IMR-90 (cell line): ENCODE results near the gene MINDY3. TPM values are rescaled to one million over a fixed set of nuclear protein-coding genes. Genes with fewer than 3 reads are reported as not detected.

Experiments used
- ATAC-seq: fragments of 200-7000 bp; cut with Tn5 transposase; 2 replicates; pipeline ENCODE4 v1.9.1; 2020; ENCODE audit warnings: low read depth, mild to moderate bottlenecking, moderate library complexity
- BruUV-seq: library from RNA; stranded (reverse); fragments of 400-500 nt; replicated peaks from 2 replicates; lab custom pipeline; 2021; lab: Mats Ljungman, UMichigan
- CTCF ChIA-PET: fragments of 300-600 bp; formaldehyde crosslinking; extraction: SDS; loops from one replicate; lab custom pipeline; 2021; ENCODE audit warnings: antibody characterized with exemption; lab: Yijun Ruan, JAX
- POLR2A ChIA-PET: fragments of 300-600 bp; sonication (Branson Sonifier 250); formaldehyde crosslinking; loops from one replicate; lab custom pipeline; 2022; ENCODE audit warnings: antibody characterized with exemption; ENCODE audit not compliant: unreplicated experiment; lab: Charles Lee
- DNase-seq: peaks from one replicate; pipeline ENCODE4 v3.0.0; 2013
- H2AFZ ChIP-seq: replicated peaks from 2 replicates; pipeline ENCODE3; 2013; ENCODE audit warnings: low read length, mild to moderate bottlenecking; ENCODE audit not compliant: poor library complexity
- H2AK5ac ChIP-seq: 2 replicates; pipeline ENCODE4 v1.6.1; 2013; ENCODE audit warnings: low read depth, low read length, inconsistent platforms
- H2AK9ac ChIP-seq: replicated peaks from 2 replicates; pipeline ENCODE3; 2013; ENCODE audit warnings: mild to moderate bottlenecking, low read depth, low read length, moderate library complexity; ENCODE audit not compliant: poor library complexity
- H2BK120ac ChIP-seq: 2 replicates; pipeline ENCODE4 v1.6.1; 2013; ENCODE audit warnings: low read depth, low read length, inconsistent platforms
- H2BK15ac ChIP-seq: 3 replicates; pipeline ENCODE4 v1.6.1; 2013; ENCODE audit warnings: low read depth, low read length, inconsistent platforms
- H2BK20ac ChIP-seq: 2 replicates; pipeline ENCODE4 v1.6.1; 2013; ENCODE audit warnings: low read depth, mild to moderate bottlenecking, inconsistent platforms, low read length, moderate library complexity
- H2BK5ac ChIP-seq: 2 replicates; pipeline ENCODE4 v1.6.1; 2013; ENCODE audit warnings: mild to moderate bottlenecking, low read depth, low read length, inconsistent platforms; ENCODE audit not compliant: poor library complexity, severe bottlenecking
- H3K14ac ChIP-seq: replicated peaks from 2 replicates; pipeline ENCODE4 v1.6.1; 2013; ENCODE audit warnings: low read depth, low read length, inconsistent platforms
- H3K18ac ChIP-seq: 2 replicates; pipeline ENCODE4 v1.6.1; 2013; ENCODE audit warnings: low read depth, low read length, control low read depth
- H3K23ac ChIP-seq: 2 replicates; pipeline ENCODE4 v1.6.1; 2013; ENCODE audit warnings: low read depth, low read length, inconsistent platforms
- H3K27ac ChIP-seq: 2 replicates; pipeline ENCODE4 v1.5.1; 2013; ENCODE audit warnings: mild to moderate bottlenecking, control low read depth, low read length; ENCODE audit not compliant: insufficient read depth
- H3K27me3 ChIP-seq: 2 replicates; pipeline ENCODE4 v1.6.1; 2013; ENCODE audit warnings: low read length; ENCODE audit not compliant: control insufficient read depth, insufficient read depth
- H3K36me3 ChIP-seq: 2 replicates; pipeline ENCODE4 v1.6.1; 2013; ENCODE audit warnings: low read length, mixed read lengths; ENCODE audit not compliant: control insufficient read depth, insufficient read depth
- H3K4ac ChIP-seq: 2 replicates; pipeline ENCODE4 v1.6.1; 2013; ENCODE audit warnings: low read depth, low read length, inconsistent platforms
- H3K4me1 ChIP-seq: 2 replicates; pipeline ENCODE4 v1.6.1; 2013; ENCODE audit warnings: low read length, mixed read lengths; ENCODE audit not compliant: control insufficient read depth, insufficient read depth
- H3K4me2 ChIP-seq: 2 replicates; pipeline ENCODE4 v1.6.1; 2013; ENCODE audit warnings: low read depth, mild to moderate bottlenecking, control low read depth, low read length, moderate library complexity
- H3K4me3 ChIP-seq: 2 replicates; pipeline ENCODE4 v1.5.1; 2013; ENCODE audit warnings: low read depth, mild to moderate bottlenecking, control low read depth, low read length, moderate library complexity; ENCODE audit not compliant: insufficient read depth
- H3K56ac ChIP-seq: 2 replicates; pipeline ENCODE4 v1.6.1; 2013; ENCODE audit warnings: low read length, inconsistent platforms; ENCODE audit not compliant: insufficient read depth; ENCODE audit errors: extremely low read depth
- H3K79me1 ChIP-seq, 2 experiments: 2 replicates each; pipeline ENCODE4 v1.6.1; 2013; ENCODE audit warnings: low read length in 2 of 2, inconsistent platforms in 1 of 2, low read depth in 1 of 2
- H3K9ac ChIP-seq: 2 replicates; pipeline ENCODE4 v1.6.1; 2013; ENCODE audit warnings: low read depth, low read length, control low read depth
- H3K9me1 ChIP-seq: 2 replicates; pipeline ENCODE4 v1.6.1; 2013; ENCODE audit warnings: low read length, inconsistent platforms; ENCODE audit not compliant: insufficient read depth
- H3K9me3 ChIP-seq: 2 replicates; pipeline ENCODE4 v1.6.1; 2013; ENCODE audit warnings: low read length; ENCODE audit not compliant: control insufficient read depth, insufficient read depth
- H4K20me1 ChIP-seq: 2 replicates; pipeline ENCODE4 v1.6.1; 2013; ENCODE audit warnings: low read length, inconsistent platforms; ENCODE audit not compliant: insufficient read depth
- H4K5ac ChIP-seq: 2 replicates; pipeline ENCODE4 v1.6.1; 2013; ENCODE audit warnings: mild to moderate bottlenecking, low read depth, low read length, control low read depth
- H4K8ac ChIP-seq, 2 experiments: 2 replicates each; pipeline ENCODE4 v1.6.1; 2013; ENCODE audit warnings: low read depth in 2 of 2, low read length in 2 of 2, control low read depth in 1 of 2, inconsistent platforms in 1 of 2
- H4K91ac ChIP-seq: 2 replicates; pipeline ENCODE4 v1.6.1; 2013; ENCODE audit warnings: low read depth, low read length, inconsistent platforms; ENCODE audit not compliant: insufficient read depth
- BHLHE40 ChIP-seq: fragments of 150-350 bp; IDR thresholded peaks from 2 replicates; pipeline ENCODE4 v1.6.1; 2016; ENCODE audit warnings: mild to moderate bottlenecking, low read depth, low read length
- CEBPB ChIP-seq: IDR thresholded peaks from 2 replicates; pipeline ENCODE4 v1.6.1; 2012; ENCODE audit warnings: low read depth, low read length, improper control_type of control experiment
- MAZ ChIP-seq: IDR thresholded peaks from 2 replicates; pipeline ENCODE4 v1.6.1; 2012; ENCODE audit warnings: low read depth, mild to moderate bottlenecking, low read length, improper control_type of control experiment, moderate library complexity, borderline replicate concordance
- MXI1 ChIP-seq: IDR thresholded peaks from 2 replicates; pipeline ENCODE4 v1.6.1; 2012; ENCODE audit warnings: low read depth, mild to moderate bottlenecking, low read length, moderate library complexity, borderline replicate concordance
- NFE2L2 ChIP-seq: fragments of 150-350 bp; IDR thresholded peaks from 2 replicates; pipeline ENCODE4 v1.6.1; 2016; ENCODE audit warnings: low read depth, mild to moderate bottlenecking, low read length
- RAD21 ChIP-seq: IDR thresholded peaks from 2 replicates; pipeline ENCODE4 v1.6.1; 2012; ENCODE audit warnings: low read length, improper control_type of control experiment
- RCOR1 ChIP-seq: IDR thresholded peaks from 2 replicates; pipeline ENCODE4 v1.6.1; 2012; ENCODE audit warnings: mild to moderate bottlenecking, low read length, improper control_type of control experiment; ENCODE audit not compliant: insufficient replicate concordance
- RFX5 ChIP-seq: IDR thresholded peaks from 2 replicates; pipeline ENCODE4 v1.8.0; 2012; ENCODE audit warnings: low read depth, mild to moderate bottlenecking, low read length, moderate library complexity
- SMC3 ChIP-seq: fragments of 150-350 bp; IDR thresholded peaks from 2 replicates; pipeline ENCODE4 v1.6.1; 2016; ENCODE audit warnings: low read depth, mild to moderate bottlenecking, antibody characterized with exemption, low read length, moderate library complexity
- WGBS, 2 experiments: methylation state at CpG; one replicate each; pipeline versions ENCODE4 v1.1.5 to v1.1.7; 2013; ENCODE audit warnings: missing lambda C conversion rate in 2 of 2; ENCODE audit not compliant: insufficient read length in 1 of 2; ENCODE audit errors: extremely low coverage in 2 of 2; 5-methylcytosine and 5-hydroxymethylcytosine counted together
- dilution Hi-C: fragments of 300-500 bp; cut with HindIII; formaldehyde crosslinking; loops from one replicate; pipeline ENCODE4 v1.14.3; 2018; ENCODE audit warnings: low sequenced_read_pairs; ENCODE audit not compliant: unreplicated experiment
- in situ Hi-C: fragments of 300-500 bp; cut with MboI; formaldehyde crosslinking; loops from 3 replicates; pipeline ENCODE4 v1.14.3; 2019; ENCODE audit warnings: low sequenced_read_pairs, inconsistent platforms, mixed read lengths
- intact Hi-C: fragments of 100-400 bp; cut with micrococcal nuclease; formaldehyde crosslinking; loops from 2 replicates; pipeline ENCODE4 v1.10.0; 2022
- polyA plus RNA-seq, 3 experiments: library from polyadenylated mRNA; depleted of rRNA; stranded (reverse); fragments of >200 nt; gene quantifications; 2 replicates each; pipeline ENCODE4 v1.2.3, GENCODE V29; 2012; ENCODE audit warnings: low replicate concordance in 1 of 3
- total RNA-seq: library from RNA; depleted of rRNA; stranded (reverse); fragments of >200 nt; gene quantifications from 2 replicates; pipeline ENCODE4 v1.2.3, GENCODE V29; 2012
- TF ChIP-seq, protein P1 (sequence below): fragments of 150-350 bp; IDR thresholded peaks from 2 replicates; pipeline ENCODE4 v1.6.1; 2017; ENCODE audit warnings: mild to moderate bottlenecking, antibody characterized with exemption, low read length, low read depth
- TF ChIP-seq, protein P2 (sequence below): fragments of 150-350 bp; IDR thresholded peaks from 2 replicates; pipeline ENCODE4 v1.6.1; 2016; ENCODE audit warnings: low read depth, mild to moderate bottlenecking, low read length, moderate library complexity, borderline replicate concordance

The MINDY3 gene
- total and polyA plus RNA-seq, 2 of the 4 experiments (the other 2 are of a cell fraction): 13.9 to 14.5 TPM

DNA sequence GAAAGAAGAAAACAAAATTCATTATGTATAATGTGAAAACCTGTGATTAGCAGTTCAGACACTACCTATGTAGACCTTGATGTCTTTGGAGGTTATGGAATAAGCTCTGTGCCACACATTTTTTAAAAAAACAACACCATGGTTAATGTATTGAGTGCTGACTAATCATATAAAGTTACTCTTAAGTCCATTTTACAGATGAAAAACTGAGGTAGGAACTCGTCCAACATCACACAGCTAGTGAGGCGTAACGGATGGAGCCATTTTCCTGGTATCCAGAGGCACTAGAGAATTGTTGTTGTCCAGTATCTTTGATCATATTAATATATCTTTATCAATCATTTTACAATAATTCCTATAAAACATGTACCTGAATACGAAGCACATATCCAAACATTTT lies 67.5 kb downstream of the MINDY3 start:
- intact Hi-C loops: no loop called here
- Histone ChIP-seq H4K5ac (no peak overlapping the region), H2BK5ac (no peak overlapping the region), H2BK15ac (no peak overlapping the region), H3K4ac (no peak overlapping the region), H3K4me1 (peaks cover 10% of the 10 kb centered on the region), H3K27me3 (no peaks in the 10 kb centered on the region), H3K36me3 (no peaks in the 10 kb centered on the region), H3K9me3 (no peaks in the 10 kb centered on the region), H2AK5ac (no peak overlapping the region), H3K23ac (no peak overlapping the region), H2AFZ (no peak overlapping the region), H3K18ac (no peak overlapping the region), H3K4me2 (no peak overlapping the region), H3K79me1 (peaks cover 2 to 5% of the 10 kb centered on the region in 2 experiments; a peak in 1 of 4 replicates), H2BK20ac (no peak overlapping the region), H3K9ac (no peak overlapping the region), H4K20me1 (no peaks in the 10 kb centered on the region), H4K8ac (no peak overlapping the region), H2AK9ac (no peak overlapping the region), H3K4me3 (no peak overlapping the region), H4K91ac (no peak overlapping the region), H3K56ac (no peak overlapping the region), H2BK120ac (no peak overlapping the region), H3K9me1 (peaks cover 2% of the 10 kb centered on the region; the same call in 1 of the 2 replicates), H3K27ac (no peak overlapping the region), H3K14ac (no peak overlapping the region)
- 100% methylated on average over 1 of the region's 4 CpGs; no CpG with 5 or more reads in 1 of the 2 experiments for WGBS, 2 experiments
- ATAC-seq (no peak), DNase-seq (no peak)
- ChIA-PET CTCF (interaction anchor here (1.4 kb wide), 1 partner anchor 9 kb away, joined by 3 read pairs; no protein-coding TSS in a partner anchor), POLR2A (no interaction called here)
- in situ Hi-C loops: no loop called here
- dilution Hi-C loops: no loop called here
- TF ChIP-seq CEBPB: no peak
- TF ChIP-seq RAD21: no peak
- no peak for TF ChIP-seq NFE2L2
- no peak for TF ChIP-seq SMC3
- no peak for TF ChIP-seq MAZ
- TF ChIP-seq, protein P1, sequence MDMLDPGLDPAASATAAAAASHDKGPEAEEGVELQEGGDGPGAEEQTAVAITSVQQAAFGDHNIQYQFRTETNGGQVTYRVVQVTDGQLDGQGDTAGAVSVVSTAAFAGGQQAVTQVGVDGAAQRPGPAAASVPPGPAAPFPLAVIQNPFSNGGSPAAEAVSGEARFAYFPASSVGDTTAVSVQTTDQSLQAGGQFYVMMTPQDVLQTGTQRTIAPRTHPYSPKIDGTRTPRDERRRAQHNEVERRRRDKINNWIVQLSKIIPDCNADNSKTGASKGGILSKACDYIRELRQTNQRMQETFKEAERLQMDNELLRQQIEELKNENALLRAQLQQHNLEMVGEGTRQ: no peak
- no peak for TF ChIP-seq BHLHE40
- TF ChIP-seq MXI1: no peak
- TF ChIP-seq RCOR1: no peak
- TF ChIP-seq, protein P2, sequence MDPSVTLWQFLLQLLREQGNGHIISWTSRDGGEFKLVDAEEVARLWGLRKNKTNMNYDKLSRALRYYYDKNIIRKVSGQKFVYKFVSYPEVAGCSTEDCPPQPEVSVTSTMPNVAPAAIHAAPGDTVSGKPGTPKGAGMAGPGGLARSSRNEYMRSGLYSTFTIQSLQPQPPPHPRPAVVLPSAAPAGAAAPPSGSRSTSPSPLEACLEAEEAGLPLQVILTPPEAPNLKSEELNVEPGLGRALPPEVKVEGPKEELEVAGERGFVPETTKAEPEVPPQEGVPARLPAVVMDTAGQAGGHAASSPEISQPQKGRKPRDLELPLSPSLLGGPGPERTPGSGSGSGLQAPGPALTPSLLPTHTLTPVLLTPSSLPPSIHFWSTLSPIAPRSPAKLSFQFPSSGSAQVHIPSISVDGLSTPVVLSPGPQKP: no peak
- TF ChIP-seq RFX5: no peak
- no TSS peak for BruUV-seq
